Measurements from ENCODE around the gene LCK.

LCK gene

GRCh38 chr1:32205401-32206370, 45.4 kb upstream of the LCK start, which contains the start of gene IQCC (continued):
- TF ChIP-seq ZNF26 (tag by site-specific recombination; IDR thresholded peaks at IDR 0.05) (no peak), WT1 (tag by site-specific recombination; IDR thresholded peaks at IDR 0.05) (0 out of 2 replicates have a peak, but pooled peaks have one; percentile 19), ZNF341 (tag by site-specific recombination; IDR thresholded peaks at IDR 0.05; ENCODE audit: low read depth) (0 out of 2 replicates have a peak, but pooled peaks have one; percentile 13), ZFHX2 (tag by site-specific recombination; conservative IDR thresholded peaks at IDR 0.05) (peak; percentile 96), ZBTB10 (tag by site-specific recombination; IDR thresholded peaks at IDR 0.05) (0 out of 2 replicates have a peak, but pooled peaks have one; percentile 23), HOXC10 (CRISPR knock-in tag; IDR thresholded peaks at IDR 0.05) (no peak), ZNF560 (tag by site-specific recombination; IDR thresholded peaks at IDR 0.05; ENCODE audit: borderline replicate concordance) (no peak), ZNF521 (tag by site-specific recombination; IDR thresholded peaks at IDR 0.05) (no peak), ZSCAN18 (tag by site-specific recombination; IDR thresholded peaks at IDR 0.05) (no peak), ZNF777 (tag by site-specific recombination; IDR thresholded peaks at IDR 0.05; ENCODE audit: borderline replicate concordance) (peak; percentile 86; the same call in 1 of the 2 replicates), TSHZ1 (tag by site-specific recombination; IDR thresholded peaks at IDR 0.05; ENCODE audit: borderline replicate concordance) (no peak), ZNF776 (tag by site-specific recombination; IDR thresholded peaks at IDR 0.05; ENCODE audit: borderline replicate concordance) (no peak), ZBTB6 (tag by site-specific recombination; IDR thresholded peaks at IDR 0.05) (no peak), ZNF621 (tag by site-specific recombination; IDR thresholded peaks at IDR 0.05) (no peak), ZNF146 (tag by site-specific recombination; IDR thresholded peaks at IDR 0.05) (no peak), INSM2 (tag by site-specific recombination; IDR thresholded peaks at IDR 0.05) (no peak; the same call in 1 of the 2 replicates), EGR2 (tag by site-specific recombination; IDR thresholded peaks at IDR 0.05; ENCODE audit: low read depth) (peak; percentile 94), ZNF639 (tag by site-specific recombination; IDR thresholded peaks at IDR 0.05) (no peak), ZNF514 (tag by site-specific recombination; IDR thresholded peaks at IDR 0.05) (no peak), ZNF302 (tag by site-specific recombination; IDR thresholded peaks at IDR 0.05; ENCODE audit: low read depth) (no peak), ZSCAN4 (tag by site-specific recombination; IDR thresholded peaks at IDR 0.05) (no peak), SALL2 (tag by site-specific recombination; IDR thresholded peaks at IDR 0.05; ENCODE audit: borderline replicate concordance) (no peak)
